ENCODE measurements around the gene EIF4EBP2. TPM values are rescaled to one million over a fixed set of nuclear protein-coding genes. Genes with fewer than 3 reads are reported as not detected.

The EIF4EBP2 gene
- total and polyA plus RNA-seq, 2 of the 13 experiments (the other 11 are each of a cell fraction or from before 2014, with no cell fraction given) = 16.9 to 22.0 TPM

DNA sequence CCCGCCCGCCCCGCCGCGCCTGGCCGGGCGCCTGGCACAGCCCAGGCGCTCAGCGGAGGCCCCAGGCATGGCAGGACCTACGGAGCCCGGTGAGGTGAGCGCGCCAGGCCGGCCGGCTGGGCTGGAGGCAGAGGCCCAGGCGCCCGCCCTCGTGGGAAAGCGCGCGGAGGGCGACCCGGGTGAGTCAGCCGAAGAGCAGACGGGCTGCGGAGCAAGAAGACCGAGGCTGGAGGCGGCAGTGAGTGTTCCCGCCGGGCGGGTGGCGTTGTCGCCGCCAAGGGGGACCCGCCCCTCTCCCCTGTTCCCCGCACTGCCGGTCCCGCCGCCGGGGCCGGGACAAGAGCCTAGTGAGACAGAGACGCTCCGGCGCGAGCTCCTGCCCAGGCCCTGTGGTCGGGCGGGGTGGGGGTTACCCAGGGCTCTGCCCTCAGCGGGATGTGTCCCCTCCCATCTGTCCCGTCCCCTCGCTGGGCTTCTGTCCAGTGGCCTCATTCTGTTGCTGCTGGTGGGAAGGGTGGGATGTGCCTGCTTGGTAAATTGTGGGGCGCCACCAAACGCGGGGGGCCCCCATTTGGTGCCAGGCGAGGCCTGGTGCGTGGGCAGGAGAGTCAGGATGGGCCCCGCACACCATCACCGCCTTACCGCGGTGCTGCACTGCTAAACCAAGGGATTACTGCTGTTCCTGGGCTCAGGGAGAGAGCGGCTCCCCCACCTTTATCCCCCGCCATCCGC is 54.5 kb downstream of the EIF4EBP2 start (continued):
- TF ChIP-seq, protein P1, sequence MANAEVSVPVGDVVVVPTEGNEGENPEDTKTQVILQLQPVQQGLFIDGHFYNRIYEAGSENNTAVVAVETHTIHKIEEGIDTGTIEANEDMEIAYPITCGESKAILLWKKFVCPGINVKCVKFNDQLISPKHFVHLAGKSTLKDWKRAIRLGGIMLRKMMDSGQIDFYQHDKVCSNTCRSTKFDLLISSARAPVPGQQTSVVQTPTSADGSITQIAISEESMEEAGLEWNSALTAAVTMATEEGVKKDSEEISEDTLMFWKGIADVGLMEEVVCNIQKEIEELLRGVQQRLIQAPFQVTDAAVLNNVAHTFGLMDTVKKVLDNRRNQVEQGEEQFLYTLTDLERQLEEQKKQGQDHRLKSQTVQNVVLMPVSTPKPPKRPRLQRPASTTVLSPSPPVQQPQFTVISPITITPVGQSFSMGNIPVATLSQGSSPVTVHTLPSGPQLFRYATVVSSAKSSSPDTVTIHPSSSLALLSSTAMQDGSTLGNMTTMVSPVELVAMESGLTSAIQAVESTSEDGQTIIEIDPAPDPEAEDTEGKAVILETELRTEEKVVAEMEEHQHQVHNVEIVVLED (CRISPR knock-in tag; IDR thresholded peaks at IDR 0.05; ENCODE audit: borderline replicate concordance) = no peak
- TF ChIP-seq, protein P2, sequence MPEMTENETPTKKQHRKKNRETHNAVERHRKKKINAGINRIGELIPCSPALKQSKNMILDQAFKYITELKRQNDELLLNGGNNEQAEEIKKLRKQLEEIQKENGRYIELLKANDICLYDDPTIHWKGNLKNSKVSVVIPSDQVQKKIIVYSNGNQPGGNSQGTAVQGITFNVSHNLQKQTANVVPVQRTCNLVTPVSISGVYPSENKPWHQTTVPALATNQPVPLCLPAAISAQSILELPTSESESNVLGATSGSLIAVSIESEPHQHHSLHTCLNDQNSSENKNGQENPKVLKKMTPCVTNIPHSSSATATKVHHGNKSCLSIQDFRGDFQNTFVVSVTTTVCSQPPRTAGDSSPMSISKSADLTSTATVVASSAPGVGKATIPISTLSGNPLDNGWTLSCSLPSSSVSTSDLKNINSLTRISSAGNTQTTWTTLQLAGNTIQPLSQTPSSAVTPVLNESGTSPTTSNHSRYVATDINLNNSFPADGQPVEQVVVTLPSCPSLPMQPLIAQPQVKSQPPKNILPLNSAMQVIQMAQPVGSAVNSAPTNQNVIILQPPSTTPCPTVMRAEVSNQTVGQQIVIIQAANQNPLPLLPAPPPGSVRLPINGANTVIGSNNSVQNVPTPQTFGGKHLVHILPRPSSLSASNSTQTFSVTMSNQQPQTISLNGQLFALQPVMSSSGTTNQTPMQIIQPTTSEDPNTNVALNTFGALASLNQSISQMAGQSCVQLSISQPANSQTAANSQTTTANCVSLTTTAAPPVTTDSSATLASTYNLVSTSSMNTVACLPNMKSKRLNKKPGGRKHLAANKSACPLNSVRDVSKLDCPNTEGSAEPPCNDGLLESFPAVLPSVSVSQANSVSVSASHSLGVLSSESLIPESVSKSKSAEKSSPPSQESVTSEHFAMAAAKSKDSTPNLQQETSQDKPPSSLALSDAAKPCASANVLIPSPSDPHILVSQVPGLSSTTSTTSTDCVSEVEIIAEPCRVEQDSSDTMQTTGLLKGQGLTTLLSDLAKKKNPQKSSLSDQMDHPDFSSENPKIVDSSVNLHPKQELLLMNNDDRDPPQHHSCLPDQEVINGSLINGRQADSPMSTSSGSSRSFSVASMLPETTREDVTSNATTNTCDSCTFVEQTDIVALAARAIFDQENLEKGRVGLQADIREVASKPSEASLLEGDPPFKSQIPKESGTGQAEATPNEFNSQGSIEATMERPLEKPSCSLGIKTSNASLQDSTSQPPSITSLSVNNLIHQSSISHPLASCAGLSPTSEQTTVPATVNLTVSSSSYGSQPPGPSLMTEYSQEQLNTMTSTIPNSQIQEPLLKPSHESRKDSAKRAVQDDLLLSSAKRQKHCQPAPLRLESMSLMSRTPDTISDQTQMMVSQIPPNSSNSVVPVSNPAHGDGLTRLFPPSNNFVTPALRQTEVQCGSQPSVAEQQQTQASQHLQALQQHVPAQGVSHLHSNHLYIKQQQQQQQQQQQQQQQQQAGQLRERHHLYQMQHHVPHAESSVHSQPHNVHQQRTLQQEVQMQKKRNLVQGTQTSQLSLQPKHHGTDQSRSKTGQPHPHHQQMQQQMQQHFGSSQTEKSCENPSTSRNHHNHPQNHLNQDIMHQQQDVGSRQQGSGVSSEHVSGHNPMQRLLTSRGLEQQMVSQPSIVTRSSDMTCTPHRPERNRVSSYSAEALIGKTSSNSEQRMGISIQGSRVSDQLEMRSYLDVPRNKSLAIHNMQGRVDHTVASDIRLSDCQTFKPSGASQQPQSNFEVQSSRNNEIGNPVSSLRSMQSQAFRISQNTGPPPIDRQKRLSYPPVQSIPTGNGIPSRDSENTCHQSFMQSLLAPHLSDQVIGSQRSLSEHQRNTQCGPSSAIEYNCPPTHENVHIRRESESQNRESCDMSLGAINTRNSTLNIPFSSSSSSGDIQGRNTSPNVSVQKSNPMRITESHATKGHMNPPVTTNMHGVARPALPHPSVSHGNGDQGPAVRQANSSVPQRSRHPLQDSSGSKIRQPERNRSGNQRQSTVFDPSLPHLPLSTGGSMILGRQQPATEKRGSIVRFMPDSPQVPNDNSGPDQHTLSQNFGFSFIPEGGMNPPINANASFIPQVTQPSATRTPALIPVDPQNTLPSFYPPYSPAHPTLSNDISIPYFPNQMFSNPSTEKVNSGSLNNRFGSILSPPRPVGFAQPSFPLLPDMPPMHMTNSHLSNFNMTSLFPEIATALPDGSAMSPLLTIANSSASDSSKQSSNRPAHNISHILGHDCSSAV (CRISPR knock-in tag; IDR thresholded peaks at IDR 0.05; ENCODE audit: borderline replicate concordance) = no peak
- TF ChIP-seq, protein P3, sequence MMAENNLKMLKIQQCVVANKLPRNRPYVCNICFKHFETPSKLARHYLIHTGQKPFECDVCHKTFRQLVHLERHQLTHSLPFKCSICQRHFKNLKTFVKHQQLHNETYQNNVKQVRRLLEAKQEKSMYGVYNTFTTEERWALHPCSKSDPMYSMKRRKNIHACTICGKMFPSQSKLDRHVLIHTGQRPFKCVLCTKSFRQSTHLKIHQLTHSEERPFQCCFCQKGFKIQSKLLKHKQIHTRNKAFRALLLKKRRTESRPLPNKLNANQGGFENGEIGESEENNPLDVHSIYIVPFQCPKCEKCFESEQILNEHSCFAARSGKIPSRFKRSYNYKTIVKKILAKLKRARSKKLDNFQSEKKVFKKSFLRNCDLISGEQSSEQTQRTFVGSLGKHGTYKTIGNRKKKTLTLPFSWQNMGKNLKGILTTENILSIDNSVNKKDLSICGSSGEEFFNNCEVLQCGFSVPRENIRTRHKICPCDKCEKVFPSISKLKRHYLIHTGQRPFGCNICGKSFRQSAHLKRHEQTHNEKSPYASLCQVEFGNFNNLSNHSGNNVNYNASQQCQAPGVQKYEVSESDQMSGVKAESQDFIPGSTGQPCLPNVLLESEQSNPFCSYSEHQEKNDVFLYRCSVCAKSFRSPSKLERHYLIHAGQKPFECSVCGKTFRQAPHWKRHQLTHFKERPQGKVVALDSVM (CRISPR knock-in tag; IDR thresholded peaks at IDR 0.05) = no peak
- TF ChIP-seq ZNF446 (CRISPR knock-in tag; IDR thresholded peaks at IDR 0.05) (no peak), ZNF788 (CRISPR knock-in tag; IDR thresholded peaks at IDR 0.05; ENCODE audit: borderline replicate concordance) (no peak), RBAK (CRISPR knock-in tag; IDR thresholded peaks at IDR 0.05) (no peak), GPN1 (CRISPR knock-in tag; IDR thresholded peaks at IDR 0.05; ENCODE audit: borderline replicate concordance) (no peak)
- TF ChIP-seq, protein P4, sequence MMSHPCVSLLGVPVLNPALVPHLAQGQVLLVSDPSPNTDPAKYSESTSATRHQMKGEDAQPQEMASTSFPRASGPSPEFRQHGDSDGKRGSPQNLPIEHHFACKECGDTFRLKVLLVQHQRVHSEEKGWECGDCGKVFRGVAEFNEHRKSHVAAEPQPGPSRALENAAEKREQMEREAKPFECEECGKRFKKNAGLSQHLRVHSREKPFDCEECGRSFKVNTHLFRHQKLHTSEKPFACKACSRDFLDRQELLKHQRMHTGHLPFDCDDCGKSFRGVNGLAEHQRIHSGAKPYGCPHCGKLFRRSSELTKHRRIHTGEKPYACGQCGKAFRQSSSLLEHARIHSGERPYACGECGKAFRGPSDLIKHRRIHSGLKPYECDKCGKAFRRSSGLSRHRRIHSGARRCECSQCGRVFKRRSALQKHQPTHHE (CRISPR knock-in tag; IDR thresholded peaks at IDR 0.05; ENCODE audit: borderline replicate concordance) = no peak
